Mesothelial cell of epicardium (in vitro differentiated cells): ENCODE measurements around the gene NEK8. TPM values are rescaled to one million over a fixed set of nuclear protein-coding genes. Genes with fewer than 3 reads are reported as not detected.

Experiments
- DNase-seq, 2 experiments: peaks; one replicate each; pipeline ENCODE4 v3.0.0; 2021; ENCODE audit warnings: low spot score in 2 of 2; ENCODE audit not compliant: unreplicated experiment in 2 of 2
- H3K27ac Mint-ChIP-seq: 2 replicates; pipeline ENCODE4 v1.8.0; 2021; ENCODE audit warnings: mixed read lengths
- H3K27me3 Mint-ChIP-seq: 2 replicates; pipeline ENCODE4 v1.8.0; 2021; ENCODE audit warnings: low read depth, mixed read lengths
- H3K36me3 Mint-ChIP-seq: 2 replicates; pipeline ENCODE4 v1.8.0; 2021; ENCODE audit warnings: mixed read lengths
- H3K4me1 Mint-ChIP-seq: 2 replicates; pipeline ENCODE4 v1.8.0; 2021; ENCODE audit warnings: mixed read lengths
- H3K4me3 Mint-ChIP-seq: 2 replicates; pipeline ENCODE4 v1.8.0; 2021; ENCODE audit warnings: mild to moderate bottlenecking, moderate library complexity, mixed read lengths
- H3K9me3 Mint-ChIP-seq: 2 replicates; pipeline ENCODE4 v1.8.0; 2021; ENCODE audit warnings: mixed read lengths
- total RNA-seq: library from RNA; stranded (reverse); gene quantifications from 3 replicates; pipeline ENCODE4 v1.2.1, GENCODE V29; 2021
- TF ChIP-seq, protein P1 (sequence below): fragments of 200-600 bp; sonication (generic); IDR thresholded peaks from one replicate; pipeline ENCODE4 v1.5.0; 2021; ENCODE audit warnings: antibody characterized with exemption; ENCODE audit not compliant: unreplicated experiment

The NEK8 gene
- total RNA-seq, 1 donor from 2014 or later = 7.6 TPM

DNA sequence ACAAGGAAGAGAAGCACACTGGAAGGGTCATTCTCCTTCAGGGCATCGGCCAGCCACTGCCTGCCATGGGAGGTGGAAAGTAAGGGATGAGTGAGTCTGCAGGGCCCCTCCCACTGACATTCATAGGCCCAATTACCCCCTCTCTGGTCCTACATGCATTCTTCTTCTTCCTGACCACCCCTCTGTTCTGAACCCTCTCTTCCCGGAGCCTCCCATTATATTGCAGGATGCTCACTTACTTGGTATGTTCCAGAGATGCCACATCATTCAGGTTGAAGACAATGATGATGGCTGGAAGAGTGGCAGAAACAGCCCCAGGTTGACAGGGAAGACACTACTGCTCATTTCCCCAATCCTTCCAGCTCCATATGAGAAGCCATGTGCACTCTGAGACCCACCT lies 13.4 kb upstream of the NEK8 start:
- no peaks in the 10 kb centered on the region for H3K27me3 Mint-ChIP-seq
- peaks cover 52% of the 10 kb centered on the region for H3K4me1 Mint-ChIP-seq
- H3K4me3 Mint-ChIP-seq = peak overlapping the region; percentile 82
- no peak for DNase-seq
- peaks cover 18% of the 10 kb centered on the region for H3K36me3 Mint-ChIP-seq
- TF ChIP-seq, protein P1, sequence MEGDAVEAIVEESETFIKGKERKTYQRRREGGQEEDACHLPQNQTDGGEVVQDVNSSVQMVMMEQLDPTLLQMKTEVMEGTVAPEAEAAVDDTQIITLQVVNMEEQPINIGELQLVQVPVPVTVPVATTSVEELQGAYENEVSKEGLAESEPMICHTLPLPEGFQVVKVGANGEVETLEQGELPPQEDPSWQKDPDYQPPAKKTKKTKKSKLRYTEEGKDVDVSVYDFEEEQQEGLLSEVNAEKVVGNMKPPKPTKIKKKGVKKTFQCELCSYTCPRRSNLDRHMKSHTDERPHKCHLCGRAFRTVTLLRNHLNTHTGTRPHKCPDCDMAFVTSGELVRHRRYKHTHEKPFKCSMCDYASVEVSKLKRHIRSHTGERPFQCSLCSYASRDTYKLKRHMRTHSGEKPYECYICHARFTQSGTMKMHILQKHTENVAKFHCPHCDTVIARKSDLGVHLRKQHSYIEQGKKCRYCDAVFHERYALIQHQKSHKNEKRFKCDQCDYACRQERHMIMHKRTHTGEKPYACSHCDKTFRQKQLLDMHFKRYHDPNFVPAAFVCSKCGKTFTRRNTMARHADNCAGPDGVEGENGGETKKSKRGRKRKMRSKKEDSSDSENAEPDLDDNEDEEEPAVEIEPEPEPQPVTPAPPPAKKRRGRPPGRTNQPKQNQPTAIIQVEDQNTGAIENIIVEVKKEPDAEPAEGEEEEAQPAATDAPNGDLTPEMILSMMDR = no peak
- no peak overlapping the region for H3K27ac Mint-ChIP-seq
- no peaks in the 10 kb centered on the region for H3K9me3 Mint-ChIP-seq

DNA sequence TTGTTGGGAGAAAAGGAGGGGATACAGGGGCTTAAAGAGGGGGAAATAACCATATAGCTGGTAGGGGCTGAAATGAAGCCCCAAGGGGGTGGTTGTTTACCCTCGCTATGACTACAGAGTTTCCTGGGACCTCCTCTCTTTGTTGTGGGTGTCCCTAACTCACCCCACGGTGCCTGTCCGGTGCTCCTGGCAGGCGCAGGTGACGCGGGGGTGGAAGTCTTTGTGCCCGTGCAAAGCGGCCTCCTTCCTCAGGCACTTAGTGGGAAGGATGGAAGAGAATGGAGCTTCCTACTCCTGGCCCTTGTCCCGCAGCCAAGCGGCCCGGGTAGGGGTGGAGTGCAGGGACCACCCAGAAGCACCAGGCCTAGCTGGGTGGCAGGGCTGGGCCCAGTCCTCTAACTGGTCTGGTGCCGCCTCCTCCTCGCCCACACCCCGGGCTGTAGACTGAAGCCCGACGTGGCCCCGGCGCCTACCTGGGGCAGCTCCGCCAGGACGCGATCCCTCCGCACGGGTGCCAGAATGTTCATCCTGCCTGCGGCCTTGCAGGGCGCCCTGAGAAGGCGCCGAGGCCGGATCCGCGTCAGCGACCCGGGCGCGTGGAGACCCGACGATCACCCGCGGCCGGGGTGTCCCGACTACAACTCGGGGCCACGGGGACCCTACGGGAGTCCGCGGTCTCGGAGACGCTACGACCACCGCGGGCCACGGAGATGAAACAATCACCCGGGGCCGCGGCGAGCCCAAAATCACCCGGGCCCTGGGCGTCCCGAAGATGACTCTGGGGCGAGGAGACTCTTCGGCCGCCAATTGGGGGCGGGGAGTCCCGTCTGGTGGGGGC lies 11.6 kb upstream of the NEK8 start:
- TF ChIP-seq, protein P1 = no peak
- H3K4me3 Mint-ChIP-seq = peak overlapping the region; percentile 82
- H3K36me3 Mint-ChIP-seq = peaks cover 22% of the 10 kb centered on the region
- peak in 1 of 2 experiments; percentile 55 for DNase-seq
- no peaks in the 10 kb centered on the region for H3K9me3 Mint-ChIP-seq
- H3K27ac Mint-ChIP-seq = peak overlapping the region; percentile 88
- no peaks in the 10 kb centered on the region for H3K27me3 Mint-ChIP-seq
- peaks cover 58% of the 10 kb centered on the region for H3K4me1 Mint-ChIP-seq

DNA sequence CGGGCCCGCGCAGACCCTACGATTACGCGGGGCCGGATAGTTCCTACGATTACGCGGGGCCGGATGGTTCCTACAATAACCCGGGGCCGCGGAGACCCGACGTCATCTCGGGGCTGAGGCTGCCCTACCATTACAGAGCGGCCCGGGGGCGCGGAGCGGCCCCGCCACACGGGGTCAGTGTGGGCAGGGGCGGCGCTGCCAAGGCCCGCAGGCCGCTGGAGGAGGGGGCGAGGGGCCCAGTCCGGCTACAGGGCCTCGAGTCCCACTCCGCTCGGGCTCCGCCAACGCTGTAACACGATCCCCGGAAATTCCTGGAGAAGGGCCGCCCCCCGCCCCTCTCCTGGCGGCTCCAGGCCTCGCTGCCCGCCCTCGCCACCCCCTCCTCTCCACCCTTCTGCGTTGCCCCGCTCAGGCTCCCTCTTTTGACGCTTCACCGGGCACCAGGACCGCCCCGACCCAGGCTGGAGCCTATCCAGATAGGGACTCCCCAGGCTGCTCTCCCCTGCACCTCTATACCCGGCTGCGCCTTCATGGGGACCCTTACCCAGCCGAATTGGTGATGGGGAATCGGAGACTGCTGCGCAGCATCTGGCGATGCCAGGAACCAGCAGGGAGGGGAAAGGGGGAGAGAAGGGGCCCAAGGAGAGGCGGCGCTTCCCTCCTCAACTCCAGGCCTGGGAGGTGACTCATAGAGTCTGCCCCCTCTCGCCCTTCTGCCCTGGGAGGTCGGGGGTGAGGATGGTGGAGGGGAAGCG lies 10.8 kb upstream of the NEK8 start, which contains the start of gene RAB34:
RAB34 (minus strand) TSS at position 291 of the 755 bp plus-strand sequence. CDS start 602 bp downstream, outside the sequence.
- peak within 1 kb of the TSS; percentile 98 for H3K27ac Mint-ChIP-seq

DNA sequence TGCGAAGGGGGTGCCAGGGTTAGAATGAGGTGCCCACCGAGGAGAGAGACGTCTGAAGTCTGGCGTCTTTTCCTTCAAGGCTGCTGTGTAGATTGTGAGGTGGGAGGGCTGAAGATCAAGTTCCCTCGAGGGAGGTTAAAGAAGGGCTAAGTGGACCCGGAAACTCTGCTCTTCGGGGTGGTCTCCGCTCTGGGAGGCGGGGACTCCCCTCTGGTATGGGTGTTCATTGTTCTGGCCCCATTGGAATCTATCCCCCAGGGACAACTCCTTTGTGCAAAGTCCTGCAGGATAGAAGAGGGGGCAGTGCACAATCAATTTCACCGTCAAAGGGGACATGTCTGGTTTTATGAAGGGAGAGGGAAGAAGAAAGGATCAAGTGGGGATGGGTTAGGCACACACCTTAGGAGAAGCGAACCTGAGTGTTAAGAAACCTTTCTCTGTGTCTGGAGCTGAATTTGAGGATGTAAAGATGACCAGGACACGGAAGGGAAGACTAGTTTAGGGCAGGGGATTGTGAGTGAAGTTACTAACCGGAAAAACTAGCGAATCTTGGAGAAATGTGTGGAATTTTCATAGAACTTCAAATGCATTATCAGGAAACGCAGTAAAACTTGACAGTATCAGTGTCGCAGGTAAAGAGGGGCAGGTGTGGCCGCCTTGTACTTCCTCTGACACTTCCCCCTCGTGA lies 10.1 kb upstream of the NEK8 start:
- H3K9me3 Mint-ChIP-seq = no peaks in the 10 kb centered on the region
- TF ChIP-seq, protein P1 = no peak
- H3K4me1 Mint-ChIP-seq = peaks cover 59% of the 10 kb centered on the region
- peaks cover 22% of the 10 kb centered on the region for H3K36me3 Mint-ChIP-seq
- peak overlapping the region; percentile 82 for H3K4me3 Mint-ChIP-seq
- peak in 1 of 2 experiments; percentile 55 for DNase-seq
- H3K27ac Mint-ChIP-seq = peak overlapping the region; percentile 98
- H3K27me3 Mint-ChIP-seq = no peaks in the 10 kb centered on the region

More for the DNA sequence above, 10.8 kb upstream of the NEK8 start, which contains the start of gene RAB34:
- H3K36me3 Mint-ChIP-seq = peaks cover 21% of the 10 kb centered on the region
- H3K27me3 Mint-ChIP-seq = no peaks in the 10 kb centered on the region
- H3K4me1 Mint-ChIP-seq = peaks cover 58% of the 10 kb centered on the region
- DNase-seq = peak; percentile 83 to 89
- peak within 1 kb of the TSS; percentile 82 for H3K4me3 Mint-ChIP-seq
- TF ChIP-seq, protein P1 = no peak
- H3K9me3 Mint-ChIP-seq = no peaks in the 10 kb centered on the region

DNA sequence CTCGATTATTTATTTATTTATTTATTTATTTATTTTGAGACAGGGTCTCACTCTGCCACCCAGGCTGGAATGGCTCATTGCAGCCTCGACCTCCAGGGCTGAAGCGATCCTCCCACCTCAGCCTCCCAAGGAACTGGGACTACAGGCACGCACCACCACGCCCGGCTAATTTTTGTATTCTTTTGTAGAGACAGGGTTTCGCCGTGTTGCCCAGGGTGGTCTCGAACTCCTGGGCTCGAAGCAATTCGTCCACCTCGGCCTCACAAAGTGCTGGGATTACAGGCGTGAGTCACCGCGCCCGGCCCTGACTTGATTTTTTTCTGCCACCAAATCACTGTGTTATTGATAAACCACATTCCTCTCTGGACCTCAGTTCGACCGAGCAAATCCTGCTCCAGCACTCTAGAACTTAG lies 9.6 kb upstream of the NEK8 start:
- TF ChIP-seq, protein P1 = no peak
- Mint-ChIP-seq H3K27ac (peak overlapping the region; percentile 100), H3K36me3 (peaks cover 20% of the 10 kb centered on the region), H3K9me3 (no peaks in the 10 kb centered on the region), H3K4me1 (peaks cover 61% of the 10 kb centered on the region), H3K4me3 (peak overlapping the region; percentile 99), H3K27me3 (no peaks in the 10 kb centered on the region)
- no peak for DNase-seq
